PFSK-1 (cell line): ENCODE measurements around the gene RNF208.
A peak's percentile ranks its signal among the peaks of the same experiment; 100 is the strongest.

Experiments
- FOXP2 ChIP-seq: optimal IDR thresholded peaks from 2 replicates; pipeline ENCODE3; 2011; ENCODE audit warnings: borderline replicate concordance, control low read depth, inconsistent platforms; ENCODE audit not compliant: insufficient read depth; ENCODE audit errors: extremely low read length, extremely low read depth
- POLR2AphosphoS5 ChIP-seq: IDR thresholded peaks from 2 replicates; pipeline ENCODE4 v1.6.1; 2012; ENCODE audit warnings: low read depth, mild to moderate bottlenecking, control low read depth, low read length, moderate library complexity
- TAF1 ChIP-seq: IDR thresholded peaks from 2 replicates; pipeline ENCODE4 v1.6.1; 2012; ENCODE audit warnings: low read length, control low read depth, borderline replicate concordance; ENCODE audit not compliant: insufficient read depth
- TF ChIP-seq, protein P1 (sequence below), 2 experiments: IDR thresholded peaks; 2 replicates each; pipeline versions ENCODE4 v1.6.1 to v1.8.0; 2011 to 2012; ENCODE audit warnings: low read depth in 2 of 2, low read length in 2 of 2, control low read depth in 1 of 2, inconsistent platforms in 1 of 2, mild to moderate bottlenecking in 1 of 2, moderate library complexity in 1 of 2; ENCODE audit not compliant: insufficient read depth in 1 of 2

DNA sequence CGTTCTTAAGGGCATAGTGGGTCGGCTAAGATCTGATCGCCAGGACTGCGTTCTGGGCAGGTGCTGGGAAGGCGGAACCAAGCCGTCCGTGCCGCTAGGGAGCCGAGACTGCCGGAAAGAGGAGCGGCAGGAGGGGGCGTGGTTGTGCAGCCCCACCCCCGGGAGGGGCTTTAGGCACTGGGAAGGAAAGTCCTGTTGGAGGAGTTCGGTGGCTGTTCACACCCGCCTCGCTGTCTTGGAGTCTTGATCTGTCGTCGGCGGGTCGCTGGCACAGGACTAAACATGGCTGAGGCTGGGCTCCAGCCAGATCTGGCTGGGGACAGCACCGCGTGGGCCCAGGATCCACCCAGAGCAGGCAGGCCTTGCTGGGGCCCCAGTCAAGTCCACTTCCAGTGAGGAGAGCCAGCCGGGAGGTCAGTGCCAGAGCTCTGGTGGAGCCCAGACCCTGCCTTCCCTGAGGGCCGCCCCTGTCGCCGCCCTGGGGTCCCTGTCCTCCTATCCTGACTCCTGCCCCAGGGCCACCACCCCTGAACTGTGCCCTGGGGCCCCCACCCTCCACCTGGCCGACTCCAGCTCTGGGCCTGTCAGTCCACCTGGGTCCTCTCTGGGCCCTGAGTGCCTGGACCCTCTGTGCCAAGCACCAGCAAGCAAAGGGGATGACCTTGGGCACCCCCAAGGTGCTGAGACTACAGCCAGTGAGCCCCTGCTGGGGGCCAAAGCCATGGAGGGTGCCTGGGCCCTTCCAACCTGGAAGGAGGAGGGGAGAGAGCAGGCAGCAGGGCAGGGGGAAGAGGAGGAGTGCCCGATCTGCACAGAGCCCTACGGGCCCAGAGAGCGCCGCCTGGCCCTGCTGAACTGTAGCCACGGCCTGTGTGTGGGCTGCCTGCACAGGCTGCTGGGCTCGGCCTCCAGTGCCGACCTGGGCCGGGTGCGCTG is 4.5 kb downstream of the RNF208 start:
- TF ChIP-seq FOXP2 (no peak), POLR2AphosphoS5 (peak; percentile 86), TAF1 (0 out of 2 replicates have a peak, but pooled peaks have one; percentile 45)
- TF ChIP-seq, protein P1, sequence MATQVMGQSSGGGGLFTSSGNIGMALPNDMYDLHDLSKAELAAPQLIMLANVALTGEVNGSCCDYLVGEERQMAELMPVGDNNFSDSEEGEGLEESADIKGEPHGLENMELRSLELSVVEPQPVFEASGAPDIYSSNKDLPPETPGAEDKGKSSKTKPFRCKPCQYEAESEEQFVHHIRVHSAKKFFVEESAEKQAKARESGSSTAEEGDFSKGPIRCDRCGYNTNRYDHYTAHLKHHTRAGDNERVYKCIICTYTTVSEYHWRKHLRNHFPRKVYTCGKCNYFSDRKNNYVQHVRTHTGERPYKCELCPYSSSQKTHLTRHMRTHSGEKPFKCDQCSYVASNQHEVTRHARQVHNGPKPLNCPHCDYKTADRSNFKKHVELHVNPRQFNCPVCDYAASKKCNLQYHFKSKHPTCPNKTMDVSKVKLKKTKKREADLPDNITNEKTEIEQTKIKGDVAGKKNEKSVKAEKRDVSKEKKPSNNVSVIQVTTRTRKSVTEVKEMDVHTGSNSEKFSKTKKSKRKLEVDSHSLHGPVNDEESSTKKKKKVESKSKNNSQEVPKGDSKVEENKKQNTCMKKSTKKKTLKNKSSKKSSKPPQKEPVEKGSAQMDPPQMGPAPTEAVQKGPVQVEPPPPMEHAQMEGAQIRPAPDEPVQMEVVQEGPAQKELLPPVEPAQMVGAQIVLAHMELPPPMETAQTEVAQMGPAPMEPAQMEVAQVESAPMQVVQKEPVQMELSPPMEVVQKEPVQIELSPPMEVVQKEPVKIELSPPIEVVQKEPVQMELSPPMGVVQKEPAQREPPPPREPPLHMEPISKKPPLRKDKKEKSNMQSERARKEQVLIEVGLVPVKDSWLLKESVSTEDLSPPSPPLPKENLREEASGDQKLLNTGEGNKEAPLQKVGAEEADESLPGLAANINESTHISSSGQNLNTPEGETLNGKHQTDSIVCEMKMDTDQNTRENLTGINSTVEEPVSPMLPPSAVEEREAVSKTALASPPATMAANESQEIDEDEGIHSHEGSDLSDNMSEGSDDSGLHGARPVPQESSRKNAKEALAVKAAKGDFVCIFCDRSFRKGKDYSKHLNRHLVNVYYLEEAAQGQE (IDR thresholded peaks at IDR 0.05; ENCODE audit: insufficient read depth in 1 of 2, low read depth in 2 of 2, low read length in 2 of 2): no peak
